Caco-2 (cell line): ENCODE data around the gene KATNB1. TPM values are rescaled to one million over a fixed set of nuclear protein-coding genes. Genes with fewer than 3 reads are reported as not detected.

Source experiments
- BruUV-seq: library from RNA; stranded (reverse); fragments of 400-500 nt; replicated peaks from 2 replicates; lab custom pipeline; 2021; lab: Mats Ljungman, UMichigan
- CTCF ChIA-PET: fragments of 300-600 bp; sonication (Branson Sonifier 250); formaldehyde crosslinking; loops from one replicate; lab custom pipeline; 2022; ENCODE audit warnings: antibody characterized with exemption; lab: Charles Lee
- POLR2A ChIA-PET: fragments of 300-600 bp; sonication (Branson Sonifier 250); formaldehyde crosslinking; loops from one replicate; lab custom pipeline; 2022; ENCODE audit warnings: antibody characterized with exemption; lab: Charles Lee
- DNase-seq, 2 experiments: peaks; one replicate each; pipeline versions ENCODE4 v3.0.0 to v3.0.0-alpha.2; 2020 to 2022
- H3K27me3 ChIP-seq: replicated peaks from 2 replicates; pipeline ENCODE4 v1.6.0; 2011; ENCODE audit warnings: low read length; ENCODE audit not compliant: control insufficient read depth, insufficient read depth
- H3K36me3 ChIP-seq: 2 replicates; pipeline ENCODE4 v1.5.1; 2011; ENCODE audit warnings: low read length; ENCODE audit not compliant: control insufficient read depth, insufficient read depth
- H3K4me1 ChIP-seq: fragments of 250-450 bp; sonication (Bioruptor Pico); 2 replicates; pipeline ENCODE4 v1.5.1; 2020; ENCODE audit warnings: mild to moderate bottlenecking
- H3K4me3 ChIP-seq: 2 replicates; pipeline ENCODE4 v1.5.1; 2011; ENCODE audit warnings: low read depth, mild to moderate bottlenecking, control low read depth, low read length
- H3K9me3 ChIP-seq: fragments of 250-450 bp; sonication (Bioruptor Pico); 2 replicates; pipeline ENCODE4 v1.5.1; 2020; ENCODE audit warnings: mild to moderate bottlenecking, moderate library complexity
- H3K27ac Mint-ChIP-seq: one replicate; pipeline ENCODE4 v1.8.0; 2022; ENCODE audit warnings: mixed read lengths; ENCODE audit not compliant: unreplicated experiment
- H3K27me3 Mint-ChIP-seq: one replicate; pipeline ENCODE4 v1.8.0; 2022; ENCODE audit warnings: mixed read lengths; ENCODE audit not compliant: insufficient read depth, unreplicated experiment
- H3K36me3 Mint-ChIP-seq: one replicate; pipeline ENCODE4 v1.8.0; 2022; ENCODE audit warnings: mild to moderate bottlenecking, mixed read lengths; ENCODE audit not compliant: insufficient read depth, unreplicated experiment
- H3K4me1 Mint-ChIP-seq: one replicate; pipeline ENCODE4 v1.8.0; 2022; ENCODE audit warnings: low read depth, mixed read lengths; ENCODE audit not compliant: unreplicated experiment
- H3K4me3 Mint-ChIP-seq: one replicate; pipeline ENCODE4 v1.8.0; 2022; ENCODE audit warnings: mild to moderate bottlenecking, moderate library complexity, mixed read lengths; ENCODE audit not compliant: unreplicated experiment
- H3K9me3 Mint-ChIP-seq: one replicate; pipeline ENCODE4 v1.8.0; 2022; ENCODE audit warnings: mixed read lengths; ENCODE audit not compliant: unreplicated experiment
- intact Hi-C: fragments of 100-400 bp; cut with micrococcal nuclease; formaldehyde crosslinking; loops from one replicate; pipeline ENCODE4 v1.10.0; 2022; ENCODE audit not compliant: unreplicated experiment
- total RNA-seq: library from RNA; stranded (reverse); gene quantifications from 2 replicates; pipeline ENCODE4 v1.2.3, GENCODE V29; 2022
- TF ChIP-seq, protein P1 (sequence below), 2 experiments: fragments of 200-600 bp in 1 of 2; IDR thresholded peaks; 1 replicate in 1 of 2; 2 replicates in 1 of 2; pipeline versions ENCODE4 v1.5.1 to v1.8.0; 2011 to 2022; ENCODE audit warnings: antibody characterized with exemption in 1 of 2, control low read depth in 1 of 2, inconsistent platforms in 1 of 2, low read depth in 1 of 2, low read length in 1 of 2, mild to moderate bottlenecking in 1 of 2, moderate library complexity in 1 of 2; ENCODE audit not compliant: insufficient read depth in 1 of 2, severe bottlenecking in 1 of 2, unreplicated experiment in 1 of 2

The KATNB1 gene
- total RNA-seq, 1 experiment from 2014 or later, result 32.4 TPM

DNA sequence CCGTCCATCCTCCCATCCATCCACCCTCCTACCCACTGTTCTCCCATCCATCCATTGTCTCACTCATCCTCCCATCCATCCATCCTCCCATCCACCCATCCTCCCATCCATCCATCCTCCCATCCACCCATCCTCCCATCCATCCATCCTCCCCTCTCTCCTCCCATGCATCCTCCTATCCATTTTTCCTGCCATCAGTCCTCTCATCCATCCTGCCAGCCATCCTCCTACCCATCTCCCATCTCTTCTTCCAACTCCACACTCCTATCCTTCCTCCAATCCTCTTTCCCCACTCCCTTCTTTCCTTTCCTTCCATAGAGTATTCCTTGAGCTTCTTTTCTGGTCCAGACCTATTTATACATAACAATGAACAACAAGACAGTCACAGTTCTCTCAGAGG, 28.9 kb upstream of the KATNB1 start:
- no peak overlapping the region for H3K27ac Mint-ChIP-seq
- peaks cover 25% of the 10 kb centered on the region for H3K4me1 Mint-ChIP-seq
- POLR2A ChIA-PET, result interaction anchor here (0.6 kb wide), 1 partner anchor 615 kb away, joined by 3 read pairs; the partner anchor contains the start of gene CPNE2
- CTCF ChIA-PET, result no interaction called here
- Histone ChIP-seq H3K4me3 (no peak overlapping the region), H3K27me3 (no peaks in the 10 kb centered on the region), H3K9me3 (no peaks in the 10 kb centered on the region), H3K36me3 (no peaks in the 10 kb centered on the region), H3K4me1 (peaks cover 44% of the 10 kb centered on the region)
- BruUV-seq, result no TSS peak
- intact Hi-C loops, result no loop called here
- TF ChIP-seq, protein P1, sequence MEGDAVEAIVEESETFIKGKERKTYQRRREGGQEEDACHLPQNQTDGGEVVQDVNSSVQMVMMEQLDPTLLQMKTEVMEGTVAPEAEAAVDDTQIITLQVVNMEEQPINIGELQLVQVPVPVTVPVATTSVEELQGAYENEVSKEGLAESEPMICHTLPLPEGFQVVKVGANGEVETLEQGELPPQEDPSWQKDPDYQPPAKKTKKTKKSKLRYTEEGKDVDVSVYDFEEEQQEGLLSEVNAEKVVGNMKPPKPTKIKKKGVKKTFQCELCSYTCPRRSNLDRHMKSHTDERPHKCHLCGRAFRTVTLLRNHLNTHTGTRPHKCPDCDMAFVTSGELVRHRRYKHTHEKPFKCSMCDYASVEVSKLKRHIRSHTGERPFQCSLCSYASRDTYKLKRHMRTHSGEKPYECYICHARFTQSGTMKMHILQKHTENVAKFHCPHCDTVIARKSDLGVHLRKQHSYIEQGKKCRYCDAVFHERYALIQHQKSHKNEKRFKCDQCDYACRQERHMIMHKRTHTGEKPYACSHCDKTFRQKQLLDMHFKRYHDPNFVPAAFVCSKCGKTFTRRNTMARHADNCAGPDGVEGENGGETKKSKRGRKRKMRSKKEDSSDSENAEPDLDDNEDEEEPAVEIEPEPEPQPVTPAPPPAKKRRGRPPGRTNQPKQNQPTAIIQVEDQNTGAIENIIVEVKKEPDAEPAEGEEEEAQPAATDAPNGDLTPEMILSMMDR (IDR thresholded peaks at IDR 0.05; ENCODE audit: insufficient read depth in 1 of 2, low read depth in 1 of 2, low read length in 1 of 2, severe bottlenecking in 1 of 2, unreplicated experiment in 1 of 2), result no peak
- peak overlapping the region; percentile 13 for H3K4me3 Mint-ChIP-seq
- DNase-seq, result no peak
- peaks cover 15% of the 10 kb centered on the region for H3K9me3 Mint-ChIP-seq
- no peaks in the 10 kb centered on the region for H3K36me3 Mint-ChIP-seq
- no peaks in the 10 kb centered on the region for H3K27me3 Mint-ChIP-seq

DNA sequence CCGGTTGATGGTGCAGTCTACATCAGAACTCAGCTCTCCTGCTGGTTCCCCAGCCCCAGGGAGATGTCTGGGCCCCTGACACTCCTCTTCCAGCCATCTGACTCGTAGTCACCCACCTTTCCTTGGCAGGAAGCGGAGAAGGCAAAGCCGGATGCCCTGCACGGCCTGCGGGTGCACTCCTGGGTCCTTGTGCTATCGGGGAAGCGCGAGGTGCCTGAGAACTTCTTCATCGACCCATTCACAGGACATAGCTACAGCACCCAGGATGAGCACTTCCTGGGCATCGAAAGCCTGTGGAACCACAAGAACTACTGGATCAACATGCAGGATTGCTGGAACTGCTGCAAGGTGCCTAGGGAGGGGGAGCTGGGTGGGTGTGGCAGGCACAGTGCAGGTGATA, 28.2 kb upstream of the KATNB1 start:
- H3K36me3 ChIP-seq, result no peaks in the 10 kb centered on the region
- no peak overlapping the region for H3K4me3 Mint-ChIP-seq
- no peaks in the 10 kb centered on the region for H3K9me3 ChIP-seq
- H3K4me1 Mint-ChIP-seq, result peaks cover 20% of the 10 kb centered on the region
- no peak overlapping the region for H3K27ac Mint-ChIP-seq
- H3K27me3 Mint-ChIP-seq, result no peaks in the 10 kb centered on the region
- H3K9me3 Mint-ChIP-seq, result peaks cover 15% of the 10 kb centered on the region
- no peak overlapping the region for H3K4me3 ChIP-seq
- CTCF ChIA-PET, result no interaction called here
- POLR2A ChIA-PET, result no interaction called here
- DNase-seq, result peak in 1 of 2 experiments; percentile 21
- intact Hi-C loops, result no loop called here
- BruUV-seq, result no TSS peak
- TF ChIP-seq, protein P1 (IDR thresholded peaks at IDR 0.05; ENCODE audit: insufficient read depth in 1 of 2, low read depth in 1 of 2, low read length in 1 of 2, severe bottlenecking in 1 of 2, unreplicated experiment in 1 of 2), result no peak
- no peaks in the 10 kb centered on the region for H3K27me3 ChIP-seq
- peaks cover 37% of the 10 kb centered on the region for H3K4me1 ChIP-seq
- no peaks in the 10 kb centered on the region for H3K36me3 Mint-ChIP-seq

DNA sequence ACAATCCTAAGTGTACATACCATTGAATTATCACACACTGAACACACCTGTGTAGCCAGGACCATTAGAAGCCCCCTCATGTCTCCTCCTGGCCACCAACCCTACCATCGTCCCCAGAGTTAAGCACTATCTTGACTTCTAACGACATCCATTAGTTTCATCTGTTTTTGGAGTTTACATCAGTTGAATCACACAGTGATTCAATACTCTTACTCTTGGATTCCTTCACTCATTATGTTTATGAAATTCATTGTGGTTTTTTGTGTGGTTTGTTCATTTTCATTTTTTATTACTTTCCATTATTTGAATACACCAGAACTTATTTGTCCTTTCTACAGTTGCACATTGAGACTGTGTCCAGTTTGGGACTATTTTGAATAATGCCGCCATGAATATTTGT, 27.4 kb upstream of the KATNB1 start:
- Mint-ChIP-seq H3K27me3 (no peaks in the 10 kb centered on the region), H3K4me3 (no peak overlapping the region), H3K4me1 (peaks cover 19% of the 10 kb centered on the region), H3K36me3 (no peaks in the 10 kb centered on the region), H3K9me3 (peaks cover 15% of the 10 kb centered on the region), H3K27ac (no peak overlapping the region)
- ChIA-PET POLR2A (no interaction called here), CTCF (no interaction called here)
- BruUV-seq, result no TSS peak
- Histone ChIP-seq H3K27me3 (no peaks in the 10 kb centered on the region), H3K4me1 (peaks cover 31% of the 10 kb centered on the region), H3K4me3 (no peak overlapping the region), H3K36me3 (no peaks in the 10 kb centered on the region), H3K9me3 (no peaks in the 10 kb centered on the region)
- intact Hi-C loops, result no loop called here
- no peak for DNase-seq
- TF ChIP-seq, protein P1 (IDR thresholded peaks at IDR 0.05; ENCODE audit: insufficient read depth in 1 of 2, low read depth in 1 of 2, low read length in 1 of 2, severe bottlenecking in 1 of 2, unreplicated experiment in 1 of 2), result no peak
